ENCODE results near the gene TRRAP. TPM values are rescaled to one million over a fixed set of nuclear protein-coding genes. Genes with fewer than 3 reads are reported as not detected.

The TRRAP gene
- total RNA-seq, 4 donors from 2014 or later, result 15.2 to 18.8 (median 17.0) TPM

DNA sequence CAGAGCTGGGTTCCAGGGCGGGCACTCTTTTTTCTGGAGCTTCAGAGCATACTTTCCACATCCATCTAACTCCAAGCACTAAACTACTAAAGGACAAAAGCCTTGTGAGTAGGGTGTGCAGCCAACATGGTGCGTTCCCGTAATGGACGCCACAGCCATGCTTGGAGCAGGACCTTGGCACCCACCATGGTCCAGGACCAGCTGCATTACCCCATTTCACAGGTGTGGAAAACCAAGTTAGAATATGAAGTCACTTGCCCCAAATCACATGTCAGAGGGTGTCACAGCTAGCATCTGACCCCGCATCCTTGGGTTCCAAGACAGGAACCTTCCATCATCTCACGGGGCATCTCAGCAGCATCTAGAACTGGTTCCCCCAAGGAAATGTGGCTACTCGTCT, 153.2 kb downstream of the TRRAP start:
- ATAC-seq (no peak), DNase-seq (no peak)
- intact Hi-C loops (cut with DNase I; ENCODE audit: low total_unique reads) (no loop called here), in situ Hi-C loops (cut with MboI; ENCODE audit: low sequenced_read_pairs in 4 of 4) (no loop called here)
- H3K4me1 ChIP-seq, result peaks cover 0 to 11% of the 10 kb centered on the region in 2 donors
- TF ChIP-seq, protein P1, sequence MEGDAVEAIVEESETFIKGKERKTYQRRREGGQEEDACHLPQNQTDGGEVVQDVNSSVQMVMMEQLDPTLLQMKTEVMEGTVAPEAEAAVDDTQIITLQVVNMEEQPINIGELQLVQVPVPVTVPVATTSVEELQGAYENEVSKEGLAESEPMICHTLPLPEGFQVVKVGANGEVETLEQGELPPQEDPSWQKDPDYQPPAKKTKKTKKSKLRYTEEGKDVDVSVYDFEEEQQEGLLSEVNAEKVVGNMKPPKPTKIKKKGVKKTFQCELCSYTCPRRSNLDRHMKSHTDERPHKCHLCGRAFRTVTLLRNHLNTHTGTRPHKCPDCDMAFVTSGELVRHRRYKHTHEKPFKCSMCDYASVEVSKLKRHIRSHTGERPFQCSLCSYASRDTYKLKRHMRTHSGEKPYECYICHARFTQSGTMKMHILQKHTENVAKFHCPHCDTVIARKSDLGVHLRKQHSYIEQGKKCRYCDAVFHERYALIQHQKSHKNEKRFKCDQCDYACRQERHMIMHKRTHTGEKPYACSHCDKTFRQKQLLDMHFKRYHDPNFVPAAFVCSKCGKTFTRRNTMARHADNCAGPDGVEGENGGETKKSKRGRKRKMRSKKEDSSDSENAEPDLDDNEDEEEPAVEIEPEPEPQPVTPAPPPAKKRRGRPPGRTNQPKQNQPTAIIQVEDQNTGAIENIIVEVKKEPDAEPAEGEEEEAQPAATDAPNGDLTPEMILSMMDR (IDR thresholded peaks at IDR 0.05 in 4 of 5, conservative IDR thresholded peaks at IDR 0.05 in 1 of 5), result no peak
- TF ChIP-seq POLR2A (IDR thresholded peaks at IDR 0.05), result no peak
- peaks cover 0 to 83% of the 10 kb centered on the region in 2 donors for H3K36me3 ChIP-seq
- H3K27me3 ChIP-seq, result no peaks in the 10 kb centered on the region
- no peaks in the 10 kb centered on the region for H3K9me3 ChIP-seq
- H3K4me3 ChIP-seq, result no peak overlapping the region
- peak overlapping the region; percentile 64 to 84 (median 72) for H3K27ac ChIP-seq

- peak overlapping the region; percentile 28 to 84 (median 72) for H3K27ac ChIP-seq
- H3K4me3 ChIP-seq, result no peak overlapping the region
- ATAC-seq (no peak), DNase-seq (no peak)
- TF ChIP-seq, protein P1 (IDR thresholded peaks at IDR 0.05 in 4 of 5, conservative IDR thresholded peaks at IDR 0.05 in 1 of 5), result no peak
- TF ChIP-seq POLR2A (IDR thresholded peaks at IDR 0.05), result no peak
- intact Hi-C loops (cut with DNase I; ENCODE audit: low total_unique reads) (no loop called here), in situ Hi-C loops (cut with MboI; ENCODE audit: low sequenced_read_pairs in 4 of 4) (no loop called here)
- H3K36me3 ChIP-seq, result peaks cover 0 to 97% of the 10 kb centered on the region in 2 donors
- no peaks in the 10 kb centered on the region for H3K9me3 ChIP-seq
- H3K4me1 ChIP-seq, result peaks cover 0 to 11% of the 10 kb centered on the region in 2 donors
- H3K27me3 ChIP-seq, result no peaks in the 10 kb centered on the region
Observed at GRCh38 chr7:99032928-99033327, 154.6 kb downstream of the TRRAP start.

DNA sequence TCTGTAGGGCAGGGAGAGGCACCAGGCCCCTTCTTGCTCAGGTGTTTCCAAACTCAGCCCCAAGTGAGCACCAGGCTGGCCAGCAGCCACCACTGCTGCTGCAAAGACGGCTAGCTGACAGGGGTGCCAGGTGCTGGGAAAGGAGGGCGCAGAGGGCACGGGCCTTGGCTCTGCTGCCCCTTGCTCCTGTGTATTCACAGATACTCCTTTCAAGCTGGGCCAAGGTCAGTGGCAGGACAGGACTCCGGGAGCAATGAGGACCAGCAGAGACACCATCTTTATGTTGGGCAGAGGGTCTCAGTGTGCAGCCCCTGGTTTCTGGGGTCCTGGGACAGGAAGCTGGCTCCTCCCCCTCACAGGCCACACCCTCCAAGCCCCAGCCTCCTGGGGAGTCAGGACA, 155.4 kb downstream of the TRRAP start:
- H3K27me3 ChIP-seq, result no peaks in the 10 kb centered on the region
- in situ Hi-C loops (cut with MboI; ENCODE audit: low sequenced_read_pairs in 4 of 4), result no loop called here
- peaks cover 0 to 97% of the 10 kb centered on the region in 2 donors for H3K36me3 ChIP-seq
- ATAC-seq, result no peak
- peak overlapping the region; percentile 28 to 84 (median 72) for H3K27ac ChIP-seq
- no peaks in the 10 kb centered on the region for H3K9me3 ChIP-seq
- H3K4me1 ChIP-seq, result peaks cover 0 to 11% of the 10 kb centered on the region in 2 donors
- H3K4me3 ChIP-seq, result no peak overlapping the region
- DNase-seq, result no peak
- intact Hi-C loops (cut with DNase I; ENCODE audit: low total_unique reads), result no loop called here
- TF ChIP-seq POLR2A (IDR thresholded peaks at IDR 0.05), result no peak
- TF ChIP-seq, protein P1 (IDR thresholded peaks at IDR 0.05 in 4 of 5, conservative IDR thresholded peaks at IDR 0.05 in 1 of 5), result no peak

- H3K27me3 ChIP-seq, result no peaks in the 10 kb centered on the region
- H3K4me3 ChIP-seq, result no peak overlapping the region
- no peak for ATAC-seq
- H3K4me1 ChIP-seq, result peaks cover 0 to 4% of the 10 kb centered on the region in 2 donors
- in situ Hi-C loops (cut with MboI; ENCODE audit: low sequenced_read_pairs in 4 of 4) (no loop called here), intact Hi-C loops (cut with DNase I; ENCODE audit: low total_unique reads) (no loop called here)
- H3K36me3 ChIP-seq, result peaks cover 0 to 95% of the 10 kb centered on the region in 2 donors
- no peak for DNase-seq
- no peak for TF ChIP-seq POLR2A (IDR thresholded peaks at IDR 0.05)
- TF ChIP-seq, protein P1 (IDR thresholded peaks at IDR 0.05 in 4 of 5, conservative IDR thresholded peaks at IDR 0.05 in 1 of 5), result no peak
- H3K27ac ChIP-seq, result peak overlapping the region in 3 of 4 donors; percentile 64 to 84 (median 79)
- H3K9me3 ChIP-seq, result no peaks in the 10 kb centered on the region
Observed at GRCh38 chr7:99034932-99035722, 156.8 kb downstream of the TRRAP start.
